HepG2 (cell line): ENCODE measurements around the gene ERLIN1. TPM values are rescaled to one million over a fixed set of nuclear protein-coding genes. Genes with fewer than 3 reads are reported as not detected.

Source experiments
- ASH2L ChIP-seq: fragments of 300-600, 200-600 bp; sonication (generic); IDR thresholded peaks from 2 replicates; pipeline ENCODE4 v1.7.0; 2017; ENCODE audit warnings: low read depth, mild to moderate bottlenecking, moderate library complexity, mixed read lengths, low read length; ENCODE audit not compliant: insufficient read length
- E2F2 ChIP-seq: sonication (generic); formaldehyde crosslinking; IDR thresholded peaks from 2 replicates; pipeline ENCODE4 v1.4.0; 2020; ENCODE audit warnings: missing genetic modification reagents, borderline replicate concordance
- GLMP ChIP-seq: sonication (generic); formaldehyde crosslinking; IDR thresholded peaks from 2 replicates; pipeline ENCODE4 v1.9.0; 2021; ENCODE audit warnings: missing genetic modification reagents, mild to moderate bottlenecking, borderline replicate concordance
- HNF1B ChIP-seq: sonication (generic); formaldehyde crosslinking; IDR thresholded peaks from 2 replicates; pipeline ENCODE4 v1.5.1; 2020; ENCODE audit warnings: mild to moderate bottlenecking, moderate library complexity, missing genetic modification reagents
- HNF4A ChIP-seq: sonication (generic); formaldehyde crosslinking; IDR thresholded peaks from 2 replicates; pipeline ENCODE4 v1.4.0; 2020; ENCODE audit warnings: missing genetic modification reagents
- MBD4 ChIP-seq: IDR thresholded peaks from 2 replicates; pipeline ENCODE4 v1.6.1; 2012; ENCODE audit warnings: low read length, inconsistent platforms, borderline replicate concordance
- NAIF1 ChIP-seq: sonication (generic); formaldehyde crosslinking; IDR thresholded peaks from 2 replicates; pipeline ENCODE4 v1.5.0; 2020; ENCODE audit warnings: mild to moderate bottlenecking, missing genetic modification reagents, borderline replicate concordance
- RFX5 ChIP-seq: IDR thresholded peaks from 2 replicates; pipeline ENCODE4 v1.6.1; 2011; ENCODE audit warnings: low read depth, low read length, improper control_type of control experiment
- SP140L ChIP-seq: sonication (generic); formaldehyde crosslinking; IDR thresholded peaks from 2 replicates; pipeline ENCODE4 v1.4.0; 2020; ENCODE audit warnings: missing genetic modification reagents, borderline replicate concordance
- TFDP1 ChIP-seq: IDR thresholded peaks from 2 replicates; pipeline ENCODE4 v1.6.1; 2016; ENCODE audit warnings: missing compliant biosample characterization, missing genetic modification reagents, borderline replicate concordance
- ZNF143 ChIP-seq: sonication (generic); formaldehyde crosslinking; IDR thresholded peaks from 2 replicates; pipeline ENCODE4 v1.4.0; 2020; ENCODE audit warnings: missing genetic modification reagents
- ZNF414 ChIP-seq: sonication (generic); formaldehyde crosslinking; IDR thresholded peaks from 2 replicates; pipeline ENCODE4 v1.5.0; 2020; ENCODE audit warnings: missing genetic modification reagents
- ZNF550 ChIP-seq: sonication (generic); formaldehyde crosslinking; IDR thresholded peaks from 2 replicates; pipeline ENCODE4 v1.4.0; 2020; ENCODE audit warnings: mild to moderate bottlenecking, missing genetic modification reagents, borderline replicate concordance
- ZNF577 ChIP-seq: sonication (generic); formaldehyde crosslinking; IDR thresholded peaks from 2 replicates; pipeline ENCODE4 v1.4.0; 2020; ENCODE audit warnings: mild to moderate bottlenecking, low read depth, missing genetic modification reagents, borderline replicate concordance
- ZNF839 ChIP-seq: sonication (generic); formaldehyde crosslinking; IDR thresholded peaks from 2 replicates; pipeline ENCODE4 v1.4.0; 2020; ENCODE audit warnings: missing genetic modification reagents, mild to moderate bottlenecking, borderline replicate concordance
- polyA plus RNA-seq, 8 experiments: library from polyadenylated mRNA; depleted of rRNA in 3 of 8; stranded (reverse) in 7 of 8; unstranded in 1 of 8; fragments of >200 nt; fragmentation: Illumina TruSeq in 4 of 8; extraction: Trizol in 4 of 8; gene quantifications; 2 replicates each; pipeline versions ENCODE4 v1.2.1 to v1.2.3, GENCODE V29; 2011 to 2016; ENCODE audit warnings: low read depth in 4 of 8, missing spikeins in 1 of 8, mixed read lengths in 1 of 8; ENCODE audit not compliant: insufficient read depth in 1 of 8
- total RNA-seq, 5 experiments: library from RNA; depleted of rRNA; stranded (reverse); fragments of >200 nt; fragmentation: Illumina TruSeq; extraction: Trizol; gene quantifications; 2 replicates each; pipeline ENCODE4 v1.2.3, GENCODE V29; 2016; ENCODE audit warnings: low read depth in 1 of 5
- TF ChIP-seq, protein P1 (sequence below): sonication (generic); formaldehyde crosslinking; IDR thresholded peaks from 2 replicates; pipeline ENCODE4 v1.5.1; 2020; ENCODE audit warnings: missing genetic modification reagents, mild to moderate bottlenecking, borderline replicate concordance

The ERLIN1 gene
- total and polyA plus RNA-seq, 2 of the 13 experiments (the other 11 are each of a cell fraction or from before 2014, with no cell fraction given): 56.8 to 69.3 TPM

DNA sequence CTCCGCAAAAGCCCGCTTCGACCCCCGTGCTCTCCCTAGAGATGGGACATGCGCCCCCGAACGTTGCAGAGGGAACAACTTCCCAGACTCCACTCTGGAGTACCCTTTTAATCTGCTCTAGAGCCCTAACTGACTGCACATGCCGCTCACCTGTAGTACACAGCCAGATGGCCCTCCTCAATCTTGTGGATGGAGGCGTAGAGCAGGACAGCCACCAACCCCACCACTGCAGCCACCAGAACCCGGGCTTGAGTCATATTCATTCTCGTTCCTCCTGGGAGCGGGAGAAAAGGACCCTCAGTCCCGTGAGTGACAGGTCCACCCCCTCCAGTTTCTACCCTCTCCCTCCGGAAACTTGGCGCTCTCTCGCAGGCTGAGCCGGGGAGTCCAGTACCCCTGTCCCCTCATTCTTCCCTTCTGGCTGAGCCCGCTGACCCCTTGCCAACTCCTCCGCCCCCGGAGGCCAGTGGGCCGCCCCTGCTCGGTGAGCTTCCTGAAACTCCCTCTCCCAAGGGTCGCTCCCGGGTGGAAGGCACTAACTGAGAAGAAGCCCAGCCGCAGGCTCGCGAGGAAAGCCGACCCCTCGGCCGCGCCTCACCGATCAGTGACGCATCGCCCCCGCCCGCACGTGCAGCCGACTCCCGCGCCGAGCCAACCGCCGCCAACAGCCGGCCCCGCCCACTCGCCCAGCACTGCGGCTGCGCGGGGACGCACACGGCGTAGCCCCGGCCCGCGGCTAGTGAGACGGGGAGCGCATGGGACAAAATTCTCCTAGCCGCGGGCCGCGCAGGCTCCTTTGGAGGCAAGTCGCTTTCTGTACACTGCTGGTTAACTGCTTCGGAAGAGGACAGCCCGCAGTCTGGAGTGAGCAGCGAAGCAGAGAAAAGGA is at the start of gene ERLIN1 (continued):
- TF ChIP-seq TFDP1 (CRISPR knock-in tag) (peak; percentile 98), MBD4 (no peak), ZNF414 (no peak), ASH2L (peak; percentile 92), GLMP (CRISPR knock-in tag) (no peak), RFX5 (no peak), ZNF143 (no peak; the same call in none of the 2 replicates), SP140L (CRISPR knock-in tag) (no peak; the same call in 1 of the 2 replicates), ZNF839 (CRISPR knock-in tag) (no peak), HNF1B (CRISPR knock-in tag) (peak; percentile 62; the same call in 1 of the 2 replicates), HNF4A (peak; percentile 6; the same call in 1 of the 2 replicates), NAIF1 (CRISPR knock-in tag) (peak; percentile 72), E2F2 (CRISPR knock-in tag) (peak; percentile 36; the same call in 1 of the 2 replicates), ZNF550 (CRISPR knock-in tag) (no peak), ZNF577 (CRISPR knock-in tag) (no peak)
- TF ChIP-seq, protein P1, sequence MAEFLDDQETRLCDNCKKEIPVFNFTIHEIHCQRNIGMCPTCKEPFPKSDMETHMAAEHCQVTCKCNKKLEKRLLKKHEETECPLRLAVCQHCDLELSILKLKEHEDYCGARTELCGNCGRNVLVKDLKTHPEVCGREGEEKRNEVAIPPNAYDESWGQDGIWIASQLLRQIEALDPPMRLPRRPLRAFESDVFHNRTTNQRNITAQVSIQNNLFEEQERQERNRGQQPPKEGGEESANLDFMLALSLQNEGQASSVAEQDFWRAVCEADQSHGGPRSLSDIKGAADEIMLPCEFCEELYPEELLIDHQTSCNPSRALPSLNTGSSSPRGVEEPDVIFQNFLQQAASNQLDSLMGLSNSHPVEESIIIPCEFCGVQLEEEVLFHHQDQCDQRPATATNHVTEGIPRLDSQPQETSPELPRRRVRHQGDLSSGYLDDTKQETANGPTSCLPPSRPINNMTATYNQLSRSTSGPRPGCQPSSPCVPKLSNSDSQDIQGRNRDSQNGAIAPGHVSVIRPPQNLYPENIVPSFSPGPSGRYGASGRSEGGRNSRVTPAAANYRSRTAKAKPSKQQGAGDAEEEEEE: no peak
